Fibroblast of lung (primary cell): Measurements from ENCODE around the gene ZNF816. TPM values are rescaled to one million over a fixed set of nuclear protein-coding genes. Genes with fewer than 3 reads are reported as not detected.
A peak's percentile ranks its signal among the peaks of the same experiment; 100 is the strongest.

Experiments
- DNase-seq, 2 donors: peaks; one replicate each; pipeline versions ENCODE4 v3.0.0 to v3.0.0-alpha.2; 2010; ENCODE audit warnings: low read depth in 2 of 2
- H2AFZ ChIP-seq: 2 replicates; pipeline ENCODE4 v1.5.1; 2012; ENCODE audit warnings: low read length, control low read depth, inconsistent platforms
- H3K27ac ChIP-seq: 2 replicates; pipeline ENCODE4 v1.5.1; 2011; ENCODE audit warnings: low read length, control low read depth; ENCODE audit not compliant: insufficient read depth
- H3K27me3 ChIP-seq: 2 replicates; pipeline ENCODE4 v1.5.1; 2011; ENCODE audit warnings: mild to moderate bottlenecking, low read length; ENCODE audit not compliant: control insufficient read depth, insufficient read depth
- H3K36me3 ChIP-seq: 2 replicates; pipeline ENCODE4 v1.5.1; 2011; ENCODE audit warnings: low read length; ENCODE audit not compliant: control insufficient read depth, insufficient read depth
- H3K4me1 ChIP-seq: 2 replicates; pipeline ENCODE4 v1.5.1; 2011; ENCODE audit warnings: low read length; ENCODE audit not compliant: control insufficient read depth, insufficient read depth; ENCODE audit errors: extremely low read depth
- H3K4me2 ChIP-seq: 2 replicates; pipeline ENCODE4 v1.5.1; 2011; ENCODE audit warnings: low read length, control low read depth; ENCODE audit not compliant: insufficient read depth; ENCODE audit errors: extremely low read depth
- H3K4me3 ChIP-seq, 4 experiments: fragments of 200-600 bp in 1 of 4; sonication (generic) in 1 of 4; replicated peaks in 1 of 4; 2 replicates each; pipeline ENCODE4 v1.5.1; 2011 to 2016; ENCODE audit warnings: low read length in 4 of 4, low read depth in 3 of 4, mild to moderate bottlenecking in 3 of 4, control low read depth in 2 of 4, inconsistent platforms in 1 of 4, mixed read lengths in 1 of 4; ENCODE audit not compliant: insufficient read depth in 1 of 4; ENCODE audit errors: control extremely low read depth in 1 of 4
- H3K79me2 ChIP-seq: 2 replicates; pipeline ENCODE4 v1.5.1; 2012; ENCODE audit warnings: mild to moderate bottlenecking, low read length, inconsistent platforms; ENCODE audit not compliant: control insufficient read depth, insufficient read depth
- H3K9ac ChIP-seq: 2 replicates; pipeline ENCODE4 v1.5.1; 2011; ENCODE audit warnings: mild to moderate bottlenecking, low read length, control low read depth; ENCODE audit not compliant: insufficient read depth
- H3K9me3 ChIP-seq: 2 replicates; pipeline ENCODE4 v1.5.1; 2012; ENCODE audit warnings: low read depth, low read length; ENCODE audit not compliant: control insufficient read depth, insufficient read depth
- H4K20me1 ChIP-seq: 2 replicates; pipeline ENCODE4 v1.5.1; 2011; ENCODE audit warnings: low read length; ENCODE audit not compliant: control insufficient read depth, insufficient read depth; ENCODE audit errors: extremely low read depth
- EZH2 ChIP-seq: IDR thresholded peaks from 2 replicates; pipeline ENCODE4 v1.5.1; 2012; ENCODE audit warnings: low read length, control low read depth, mild to moderate bottlenecking; ENCODE audit errors: missing control alignments
- polyA plus RNA-seq, 2 donors: library from polyadenylated mRNA; depleted of rRNA in 1 of 2; stranded (reverse) in 1 of 2; unstranded in 1 of 2; fragments of >200 nt; gene quantifications; 2 replicates each; pipeline ENCODE4 v1.2.1, GENCODE V29; 2011 to 2012; ENCODE audit warnings: missing spikeins in 1 of 2
- total RNA-seq: library from RNA; depleted of rRNA; stranded (reverse); fragments of >200 nt; gene quantifications from 2 replicates; pipeline ENCODE4 v1.2.1, GENCODE V29; 2014
- TF ChIP-seq, protein P1 (sequence below), 2 donors: IDR thresholded peaks in 1 of 2; conservative IDR thresholded peaks in 1 of 2; 1 replicate in 1 of 2; 2 replicates in 1 of 2; pipeline ENCODE4 v1.5.1; 2011 to 2012; ENCODE audit warnings: low read length in 2 of 2, control low read depth in 1 of 2, inconsistent platforms in 1 of 2, low read depth in 1 of 2, mild to moderate bottlenecking in 1 of 2

Gene ZNF816
- total and polyA plus RNA-seq, 2 donors (not counting 1 experiment from before 2014, with no cell fraction given), result 2.9 to 10.1 TPM

DNA sequence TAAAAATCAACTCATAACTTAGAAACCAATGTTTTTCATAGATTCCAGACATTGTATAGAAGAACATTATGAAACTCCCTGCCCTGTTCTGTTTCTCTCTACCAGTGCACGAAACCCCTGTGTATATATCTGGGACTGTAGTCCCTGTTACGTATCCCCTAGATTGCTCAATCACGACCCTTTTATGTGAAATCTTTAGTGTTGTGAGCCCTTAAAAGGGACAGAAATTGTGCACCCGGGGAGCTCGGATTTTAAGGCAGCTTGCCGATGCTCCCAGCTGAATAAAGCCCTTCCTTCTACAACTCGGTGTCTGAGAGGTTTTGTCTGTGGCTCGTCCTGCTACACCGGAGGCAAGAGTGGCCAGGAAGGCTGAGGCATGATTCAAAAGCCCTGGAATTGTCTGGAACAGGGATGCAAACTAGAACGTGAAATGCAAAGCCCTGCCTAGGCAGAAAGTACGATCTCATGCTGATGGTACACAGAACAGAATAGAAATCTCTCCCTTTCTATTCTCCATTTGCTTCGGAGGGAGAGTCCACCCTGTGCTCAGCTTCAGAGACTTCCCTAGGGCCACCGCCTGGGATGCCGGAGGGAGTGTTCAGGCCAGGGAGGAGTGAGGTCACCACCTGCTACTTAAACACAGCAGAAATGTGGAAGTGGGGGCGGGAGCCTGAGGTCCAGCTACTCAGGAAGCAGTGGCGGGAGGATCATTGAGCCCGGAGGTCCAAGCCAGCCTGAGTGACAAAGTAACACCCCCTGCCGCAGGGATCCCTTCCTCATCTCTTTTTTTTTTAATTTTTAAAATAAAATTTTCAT lies 38.7 kb downstream of the ZNF816 start:
- DNase-seq, result peak; percentile 27 to 45
- Histone ChIP-seq H3K9ac (no peak overlapping the region), H3K27me3 (no peaks in the 10 kb centered on the region), H3K4me2 (peak overlapping the region; percentile 68), H3K4me1 (peaks cover 2% of the 10 kb centered on the region), H3K4me3 (peak overlapping the region; percentile 45 to 77 (median 64)), H3K36me3 (peaks cover 3% of the 10 kb centered on the region), H2AFZ (peak overlapping the region; percentile 70), H3K9me3 (no peaks in the 10 kb centered on the region), H4K20me1 (no peaks in the 10 kb centered on the region), H3K79me2 (no peaks in the 10 kb centered on the region), H3K27ac (peak overlapping the region; percentile 70)
- TF ChIP-seq, protein P1, sequence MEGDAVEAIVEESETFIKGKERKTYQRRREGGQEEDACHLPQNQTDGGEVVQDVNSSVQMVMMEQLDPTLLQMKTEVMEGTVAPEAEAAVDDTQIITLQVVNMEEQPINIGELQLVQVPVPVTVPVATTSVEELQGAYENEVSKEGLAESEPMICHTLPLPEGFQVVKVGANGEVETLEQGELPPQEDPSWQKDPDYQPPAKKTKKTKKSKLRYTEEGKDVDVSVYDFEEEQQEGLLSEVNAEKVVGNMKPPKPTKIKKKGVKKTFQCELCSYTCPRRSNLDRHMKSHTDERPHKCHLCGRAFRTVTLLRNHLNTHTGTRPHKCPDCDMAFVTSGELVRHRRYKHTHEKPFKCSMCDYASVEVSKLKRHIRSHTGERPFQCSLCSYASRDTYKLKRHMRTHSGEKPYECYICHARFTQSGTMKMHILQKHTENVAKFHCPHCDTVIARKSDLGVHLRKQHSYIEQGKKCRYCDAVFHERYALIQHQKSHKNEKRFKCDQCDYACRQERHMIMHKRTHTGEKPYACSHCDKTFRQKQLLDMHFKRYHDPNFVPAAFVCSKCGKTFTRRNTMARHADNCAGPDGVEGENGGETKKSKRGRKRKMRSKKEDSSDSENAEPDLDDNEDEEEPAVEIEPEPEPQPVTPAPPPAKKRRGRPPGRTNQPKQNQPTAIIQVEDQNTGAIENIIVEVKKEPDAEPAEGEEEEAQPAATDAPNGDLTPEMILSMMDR (conservative IDR thresholded peaks at IDR 0.05 in 1 of 2, IDR thresholded peaks at IDR 0.05 in 1 of 2; ENCODE audit: low read depth in 1 of 2, low read length in 2 of 2), result no peak
- TF ChIP-seq EZH2, result no peak

DNA sequence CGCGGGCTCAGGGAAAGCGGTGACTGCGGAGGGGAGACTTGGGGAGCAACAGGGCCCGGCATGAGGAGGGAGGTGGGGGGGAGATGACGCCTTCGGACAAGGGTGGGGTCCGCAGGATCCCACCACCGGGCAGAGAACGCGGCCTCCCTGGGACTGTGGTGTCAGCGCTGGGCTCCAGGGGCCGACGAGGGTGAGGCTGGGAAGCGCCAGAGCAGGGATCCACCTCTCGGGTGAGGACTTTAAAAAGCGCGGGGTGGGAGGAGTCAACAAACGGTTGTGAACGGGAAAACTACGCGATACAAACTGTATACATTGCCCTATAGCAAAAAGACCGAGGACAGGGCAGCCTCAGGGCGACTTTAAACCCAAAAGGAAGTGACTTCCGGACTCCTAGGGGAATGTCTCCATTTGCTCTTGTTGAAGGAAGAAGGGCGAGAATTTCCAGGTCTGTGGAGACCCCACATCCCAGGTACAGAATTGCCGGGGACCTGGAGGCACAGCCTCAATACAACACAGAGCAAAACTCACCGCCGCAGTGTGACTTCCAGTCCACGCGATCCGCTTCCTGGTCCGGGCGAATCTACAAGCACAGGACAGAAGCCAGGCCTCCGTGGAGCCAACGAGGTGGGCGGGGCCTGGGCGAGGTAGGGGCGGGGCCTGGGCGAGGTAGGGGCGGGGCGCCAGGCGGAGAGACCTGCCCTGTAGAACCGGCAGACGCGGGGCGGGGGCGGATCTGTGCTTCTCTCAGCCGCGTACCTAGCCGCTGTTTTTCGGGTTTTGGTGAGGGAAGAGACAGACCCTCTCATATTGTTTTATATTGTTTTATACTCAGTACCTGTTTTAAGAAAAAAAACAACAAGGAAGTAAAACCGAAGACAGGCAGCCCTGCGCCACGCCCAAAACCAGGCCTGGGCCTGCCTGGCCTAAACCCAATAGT lies 39.6 kb downstream of the ZNF816 start, which contains the start of gene ZNF888:
Gene ZNF888, minus strand, starts transcription at position 588 of the 937 bp plus-strand sequence. CDS start 5,555 bp downstream, outside the sequence.
- Histone ChIP-seq H3K4me3 (peak within 1 kb of the TSS; percentile 52 to 77 (median 66)), H4K20me1 (no peaks in the 10 kb centered on the region), H2AFZ (peak within 1 kb of the TSS; percentile 70), H3K9me3 (no peaks in the 10 kb centered on the region), H3K79me2 (no peaks in the 10 kb centered on the region), H3K4me2 (peak within 1 kb of the TSS; percentile 68), H3K27me3 (no peaks in the 10 kb centered on the region), H3K27ac (peak within 1 kb of the TSS; percentile 70), H3K4me1 (peaks cover 2% of the 10 kb centered on the region), H3K9ac (peak within 1 kb of the TSS; percentile 56), H3K36me3 (no peaks in the 10 kb centered on the region)
- DNase-seq, result peak; percentile 74 to 82
- TF ChIP-seq, protein P1 (conservative IDR thresholded peaks at IDR 0.05 in 1 of 2, IDR thresholded peaks at IDR 0.05 in 1 of 2; ENCODE audit: low read depth in 1 of 2, low read length in 2 of 2), result no peak
- TF ChIP-seq EZH2, result no peak

DNA sequence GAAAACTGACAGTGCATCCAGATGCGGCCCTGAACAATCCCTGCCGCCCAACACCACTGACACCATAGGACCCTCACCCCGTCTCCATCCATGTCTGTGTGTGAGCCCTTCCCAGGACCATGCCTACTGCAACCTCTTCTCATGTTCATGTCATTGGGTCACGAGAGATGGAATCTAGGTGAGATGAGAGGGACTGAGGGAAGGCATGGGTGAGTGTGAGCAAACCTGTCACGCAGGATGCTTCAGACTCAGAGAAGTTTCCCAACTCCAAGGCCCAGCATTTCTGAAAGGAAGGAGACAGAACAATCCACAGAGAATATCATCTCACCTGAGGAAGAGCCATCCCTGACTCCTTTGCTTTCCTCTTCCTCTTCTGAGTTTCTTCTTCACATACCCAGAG lies 45.1 kb downstream of the ZNF816 start:
- no peaks in the 10 kb centered on the region for H3K9me3 ChIP-seq
- peaks cover 2% of the 10 kb centered on the region for H3K4me1 ChIP-seq
- no peaks in the 10 kb centered on the region for H3K27me3 ChIP-seq
- DNase-seq, result no peak
- H3K9ac ChIP-seq, result no peak overlapping the region
- TF ChIP-seq EZH2, result no peak
- no peaks in the 10 kb centered on the region for H3K79me2 ChIP-seq
- no peaks in the 10 kb centered on the region for H4K20me1 ChIP-seq
- no peak overlapping the region for H3K4me3 ChIP-seq
- H2AFZ ChIP-seq, result no peak overlapping the region
- no peak overlapping the region for H3K4me2 ChIP-seq
- H3K36me3 ChIP-seq, result no peaks in the 10 kb centered on the region
- no peak overlapping the region for H3K27ac ChIP-seq
